H1 (cell line): Measurements from ENCODE around the gene SUB1. TPM values are rescaled to one million over a fixed set of nuclear protein-coding genes. Genes with fewer than 3 reads are reported as not detected.

ENCODE experiments used
- CTCF ChIA-PET: fragments of 300-600 bp; sonication (Branson Sonifier 250); formaldehyde crosslinking; loops from one replicate; lab custom pipeline; 2021; ENCODE audit not compliant: partially characterized antibody; lab: Charles Lee
- POLR2A ChIA-PET: fragments of 300-600 bp; sonication (Branson Sonifier 250); formaldehyde crosslinking; loops from one replicate; lab custom pipeline; 2021; ENCODE audit warnings: inconsistent platforms; ENCODE audit not compliant: partially characterized antibody; lab: Charles Lee
- DNase-seq, 2 experiments: peaks; one replicate each; pipeline versions ENCODE4 v3.0.0 to v3.0.0-alpha.2; 2010 to 2022; ENCODE audit warnings: low spot score in 2 of 2, low read depth in 1 of 2, mixed read lengths in 1 of 2
- FAIRE-seq: peaks from 2 replicates; lab custom pipeline; 2011; peaks lifted over from hg19 to GRCh38; lab: Jason Lieb, UNC
- H2AFZ ChIP-seq: 2 replicates; pipeline ENCODE4 v1.8.1; 2012; ENCODE audit warnings: low read length, inconsistent platforms
- H2AK5ac ChIP-seq: 2 replicates; pipeline ENCODE4 v1.6.1; 2013; ENCODE audit warnings: low read depth, low read length
- H2BK120ac ChIP-seq: replicated peaks from 2 replicates; pipeline ENCODE3; 2013; ENCODE audit warnings: low read depth, low read length, inconsistent platforms
- H2BK12ac ChIP-seq: 2 replicates; pipeline ENCODE4 v1.6.1; 2013; ENCODE audit warnings: low read depth, low read length
- H2BK15ac ChIP-seq: 2 replicates; pipeline ENCODE4 v1.6.1; 2013; ENCODE audit warnings: low read length
- H2BK20ac ChIP-seq: 2 replicates; pipeline ENCODE4 v1.6.1; 2013; ENCODE audit warnings: low read length
- H2BK5ac ChIP-seq: 2 replicates; pipeline ENCODE4 v1.6.1; 2013; ENCODE audit warnings: low read depth, low read length
- H3K14ac ChIP-seq: 2 replicates; pipeline ENCODE4 v1.6.1; 2013; ENCODE audit warnings: inconsistent platforms; ENCODE audit not compliant: insufficient read length
- H3K18ac ChIP-seq: 2 replicates; pipeline ENCODE4 v1.6.1; 2013; ENCODE audit warnings: low read length; ENCODE audit errors: extremely low read depth
- H3K23ac ChIP-seq: 2 replicates; pipeline ENCODE4 v1.6.1; 2013; ENCODE audit warnings: inconsistent platforms; ENCODE audit not compliant: insufficient read length
- H3K23me2 ChIP-seq: 2 replicates; pipeline ENCODE4 v1.6.1; 2013; ENCODE audit warnings: low read depth, low read length
- H3K27ac ChIP-seq: 2 replicates; pipeline ENCODE4 v1.6.1; 2011; ENCODE audit warnings: low read depth, low read length, inconsistent platforms
- H3K27me3 ChIP-seq, 4 experiments: replicated peaks in 1 of 4; 1 replicate in 1 of 4; 2 replicates in 3 of 4; pipeline versions ENCODE4 v1.6.1 to v1.8.1; 2011 to 2013; ENCODE audit warnings: low read length in 3 of 4, mild to moderate bottlenecking in 3 of 4, inconsistent platforms in 2 of 4, mixed read lengths in 2 of 4, moderate library complexity in 1 of 4; ENCODE audit not compliant: control insufficient read depth in 3 of 4, insufficient read depth in 3 of 4; ENCODE audit errors: extremely low read depth in 1 of 4
- H3K36me3 ChIP-seq, 4 experiments: 2 replicates each; pipeline versions ENCODE4 v1.6.1 to v1.8.1; 2011 to 2013; ENCODE audit warnings: mild to moderate bottlenecking in 4 of 4, low read length in 3 of 4, moderate library complexity in 2 of 4, control low read depth in 1 of 4, inconsistent platforms in 1 of 4; ENCODE audit not compliant: insufficient read depth in 4 of 4, control insufficient read depth in 2 of 4
- H3K4ac ChIP-seq: replicated peaks from 2 replicates; pipeline ENCODE3; 2013; ENCODE audit warnings: low read length, low read depth, mixed read lengths, inconsistent platforms; ENCODE audit not compliant: insufficient read length
- H3K4me1 ChIP-seq, 4 experiments: replicated peaks in 1 of 4; 1 replicate in 1 of 4; 2 replicates in 3 of 4; pipeline versions ENCODE4 v1.6.1 to v1.8.1; 2011 to 2013; ENCODE audit warnings: low read length in 3 of 4, inconsistent platforms in 2 of 4, mixed read lengths in 1 of 4; ENCODE audit not compliant: insufficient read depth in 4 of 4, control insufficient read depth in 3 of 4
- H3K4me2 ChIP-seq, 2 experiments: 2 replicates each; pipeline versions ENCODE4 v1.6.1 to v1.8.1; 2011 to 2013; ENCODE audit warnings: low read depth in 2 of 2, low read length in 2 of 2, control low read depth in 1 of 2, inconsistent platforms in 1 of 2, mild to moderate bottlenecking in 1 of 2; ENCODE audit not compliant: insufficient read depth in 1 of 2
- H3K4me3 ChIP-seq, 4 experiments: fragments of 200-600, 300-600 bp in 1 of 4; sonication (generic), shearing (Covaris generic), sonication (Bioruptor Twin) in 1 of 4; 2 replicates each; pipeline versions ENCODE4 v1.5.1 to v1.8.1; 2011 to 2016; ENCODE audit warnings: low read length in 4 of 4, low read depth in 3 of 4, control low read depth in 2 of 4, inconsistent platforms in 2 of 4, mild to moderate bottlenecking in 2 of 4, mixed read lengths in 1 of 4, moderate library complexity in 1 of 4; ENCODE audit not compliant: insufficient read depth in 2 of 4; ENCODE audit errors: extremely low read depth in 1 of 4
- H3K56ac ChIP-seq: replicated peaks from 2 replicates; pipeline ENCODE3; 2013; ENCODE audit warnings: low read depth, mild to moderate bottlenecking, mixed read lengths, low read length, inconsistent platforms; ENCODE audit not compliant: insufficient read length
- H3K79me1 ChIP-seq: 2 replicates; pipeline ENCODE4 v1.6.1; 2013; ENCODE audit warnings: low read depth, low read length, control low read depth
- H3K79me2 ChIP-seq, 2 experiments: 2 replicates each; pipeline versions ENCODE4 v1.6.1 to v1.8.1; 2012 to 2013; ENCODE audit warnings: low read length in 2 of 2, mild to moderate bottlenecking in 2 of 2, inconsistent platforms in 1 of 2; ENCODE audit not compliant: insufficient read depth in 2 of 2, control insufficient read depth in 1 of 2
- H3K9ac ChIP-seq, 4 experiments: replicated peaks in 1 of 4; 1 replicate in 1 of 4; 2 replicates in 3 of 4; pipeline versions ENCODE4 v1.6.1 to v1.8.1; 2011 to 2013; ENCODE audit warnings: low read depth in 3 of 4, low read length in 3 of 4, control low read depth in 2 of 4, mild to moderate bottlenecking in 2 of 4, moderate library complexity in 2 of 4, inconsistent platforms in 1 of 4; ENCODE audit errors: extremely low read depth in 1 of 4
- H3K9me3 ChIP-seq, 2 experiments: 2 replicates each; pipeline versions ENCODE4 v1.6.1 to v1.8.1; 2012 to 2013; ENCODE audit warnings: mild to moderate bottlenecking in 2 of 2, moderate library complexity in 2 of 2, control low read depth in 1 of 2, inconsistent platforms in 1 of 2, low read depth in 1 of 2, low read length in 1 of 2, mixed read lengths in 1 of 2; ENCODE audit not compliant: insufficient read depth in 2 of 2
- H4K20me1 ChIP-seq, 2 experiments: replicated peaks in 1 of 2; 2 replicates each; pipeline versions ENCODE3 to v1.8.1; 2011 to 2013; ENCODE audit warnings: inconsistent platforms in 2 of 2, low read length in 2 of 2, mild to moderate bottlenecking in 1 of 2; ENCODE audit not compliant: insufficient read depth in 2 of 2, control insufficient read depth in 1 of 2
- H4K5ac ChIP-seq: 2 replicates; pipeline ENCODE4 v1.6.1; 2013; ENCODE audit warnings: low read length, low read depth, mixed read lengths, inconsistent platforms; ENCODE audit not compliant: insufficient read length
- H4K8ac ChIP-seq: 2 replicates; pipeline ENCODE4 v1.8.0; 2013; ENCODE audit warnings: mild to moderate bottlenecking, moderate library complexity, low read length, inconsistent platforms; ENCODE audit not compliant: insufficient read depth; ENCODE audit errors: extremely low read depth
- H4K91ac ChIP-seq: replicated peaks from 2 replicates; pipeline ENCODE3; 2013; ENCODE audit warnings: low read length, mixed read lengths, inconsistent platforms; ENCODE audit not compliant: insufficient read length
- CBX8 ChIP-seq: fragments of 300-800, 300-1000 bp; sonication (generic); IDR thresholded peaks from 2 replicates; pipeline ENCODE4 v1.7.1; 2016; ENCODE audit warnings: low read depth, low read length, borderline replicate concordance
- CTBP2 ChIP-seq: IDR thresholded peaks from 2 replicates; pipeline ENCODE4 v1.7.0; 2011; ENCODE audit warnings: borderline replicate concordance, mild to moderate bottlenecking, moderate library complexity, mixed read lengths, low read length; ENCODE audit not compliant: insufficient read depth, insufficient read length
- KDM5A ChIP-seq: fragments of 200-600 bp; IDR thresholded peaks from 2 replicates; pipeline ENCODE4 v1.7.1; 2012; ENCODE audit warnings: mild to moderate bottlenecking, low read length, inconsistent platforms, mixed read lengths
- ZNF274 ChIP-seq: IDR thresholded peaks from 2 replicates; pipeline ENCODE4 v1.7.0; 2012; ENCODE audit warnings: low read length, borderline replicate concordance; ENCODE audit errors: extremely low read depth
- WGBS, 2 experiments: shearing (Covaris generic) in 1 of 2; methylation state at CpG; one replicate each; pipeline versions ENCODE4 v1.1.6 to v1.1.7; 2013 to 2015; ENCODE audit warnings: low lambda C conversion rate in 2 of 2, mixed read lengths in 2 of 2, inconsistent platforms in 1 of 2, low coverage in 1 of 2, missing lambda C conversion rate in 1 of 2; ENCODE audit not compliant: insufficient replicate concordance in 2 of 2, insufficient coverage in 1 of 2, insufficient read length in 1 of 2; ENCODE audit errors: extremely low coverage in 1 of 2, missing lambda C conversion rate in 1 of 2; 5-methylcytosine and 5-hydroxymethylcytosine counted together
- polyA plus RNA-seq, 7 experiments: library from polyadenylated mRNA; depleted of rRNA in 3 of 7; stranded (reverse) in 5 of 7; unstranded in 2 of 7; fragments of >200 nt in 5 of 7; fragments of 200-250 nt in 2 of 7; gene quantifications; 1 replicate in 5 of 7; 2 replicates in 1 of 7; 4 replicates in 1 of 7; pipeline versions ENCODE4 v1.2.1 to v1.2.3, GENCODE V29; 2011 to 2013; ENCODE audit warnings: missing spikeins in 2 of 7, mixed read lengths in 2 of 7
- total RNA-seq: library from RNA; stranded (reverse); fragmentation: NEBNext Ultra II Directional; extraction: Animal tissue kit (Norgen Biotek cat#: 25700); gene quantifications from 2 replicates; pipeline ENCODE4 v1.2.1, GENCODE V29; 2021

SUB1 gene
- total and polyA plus RNA-seq, 2 of the 8 experiments (the other 6 are each of a cell fraction or from before 2014, with no cell fraction given): 83.9 to 325 TPM

DNA sequence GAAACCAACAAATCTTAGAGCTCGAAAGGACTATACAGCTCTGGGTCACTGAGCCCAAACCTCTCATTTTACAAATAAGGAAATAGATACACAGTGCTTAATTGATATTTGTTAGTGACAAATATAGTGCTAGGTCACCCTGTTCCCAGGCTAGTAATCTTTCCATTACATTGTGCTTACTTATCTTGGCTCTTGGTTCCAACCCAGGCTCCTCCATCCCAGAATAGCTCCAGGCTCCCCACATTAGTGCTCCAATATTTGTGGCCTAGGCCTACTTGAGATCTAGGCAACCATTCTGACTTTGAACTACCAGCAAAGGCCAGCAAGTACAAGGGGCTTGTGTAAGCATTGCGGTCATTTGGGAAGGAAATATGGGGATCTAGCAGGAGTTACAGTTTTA, 21.7 kb upstream of the SUB1 start:
- FAIRE-seq (no peak), DNase-seq (no peak)
- H2BK5ac ChIP-seq: no peak overlapping the region
- no peaks in the 10 kb centered on the region for H3K9me3 ChIP-seq
- no peak overlapping the region for H3K14ac ChIP-seq
- H4K91ac ChIP-seq: no peak overlapping the region
- H2AK5ac ChIP-seq: no peak overlapping the region
- H3K36me3 ChIP-seq: no peaks in the 10 kb centered on the region
- no peak overlapping the region for H3K9ac ChIP-seq
- no peak overlapping the region for H2BK20ac ChIP-seq
- H3K4me2 ChIP-seq: no peak overlapping the region
- no peaks in the 10 kb centered on the region for H3K79me2 ChIP-seq
- no peak for TF ChIP-seq KDM5A
- TF ChIP-seq ZNF274: no peak
- no peak for TF ChIP-seq CBX8
- no peak for TF ChIP-seq CTBP2
- TF ChIP-seq, all 59 proteins: peak for 0
- no peak overlapping the region for H3K56ac ChIP-seq
- no peak overlapping the region for H3K4ac ChIP-seq
- ChIA-PET CTCF (interaction anchor here (1.9 kb wide), 1 partner anchor 74 kb away, joined by 10 read pairs; no protein-coding TSS in a partner anchor), POLR2A (interaction anchor here (0.6 kb wide), 1 partner anchor 26 kb away, joined by 4 read pairs; no protein-coding TSS in a partner anchor)
- peaks cover 0 to 1% (median 0%) of the 10 kb centered on the region in 4 experiments; a peak in 1 of 7 replicates for H3K27me3 ChIP-seq
- no peak overlapping the region for H3K18ac ChIP-seq
- no peak overlapping the region for H4K8ac ChIP-seq
- no peak overlapping the region for H2AFZ ChIP-seq
- H4K5ac ChIP-seq: no peak overlapping the region
- no peak overlapping the region for H3K4me3 ChIP-seq
- H2BK12ac ChIP-seq: no peak overlapping the region
- H3K79me1 ChIP-seq: no peaks in the 10 kb centered on the region
- WGBS, 2 experiments: 90% methylated on average over 2 of the region's 2 CpGs; no CpG with 5 or more reads in 1 of the 2 experiments
- no peaks in the 10 kb centered on the region for H3K4me1 ChIP-seq
- no peak overlapping the region for H3K23ac ChIP-seq
- no peak overlapping the region for H2BK120ac ChIP-seq
- H3K27ac ChIP-seq: no peak overlapping the region
- no peak overlapping the region for H2BK15ac ChIP-seq
- H4K20me1 ChIP-seq: no peaks in the 10 kb centered on the region
- H3K23me2 ChIP-seq: no peaks in the 10 kb centered on the region
